Endodermal cell (in vitro differentiated cells): ENCODE results near the gene STX18. TPM values are rescaled to one million over a fixed set of nuclear protein-coding genes. Genes with fewer than 3 reads are reported as not detected.

Source experiments
- DNase-seq: peaks from one replicate; pipeline ENCODE4 v3.0.0-alpha.2; 2017
- H3K27ac ChIP-seq: 2 replicates; pipeline ENCODE4 v1.5.1; 2013; ENCODE audit warnings: mild to moderate bottlenecking, low read depth, low read length, moderate library complexity
- H3K27me3 ChIP-seq: 2 replicates; pipeline ENCODE4 v1.6.1; 2013; ENCODE audit warnings: mild to moderate bottlenecking, low read length, moderate library complexity; ENCODE audit not compliant: insufficient read depth, control insufficient read depth, poor library complexity, severe bottlenecking
- H3K36me3 ChIP-seq: 2 replicates; pipeline ENCODE4 v1.7.0; 2013; ENCODE audit warnings: mild to moderate bottlenecking, low read length, moderate library complexity; ENCODE audit not compliant: control insufficient read depth, insufficient read depth
- H3K4me1 ChIP-seq: one replicate; pipeline ENCODE4 v1.7.0; 2013; ENCODE audit warnings: low read length; ENCODE audit not compliant: control insufficient read depth, insufficient read depth
- H3K4me3 ChIP-seq: 2 replicates; pipeline ENCODE4 v1.5.1; 2013; ENCODE audit warnings: mild to moderate bottlenecking, low read length, moderate library complexity
- H3K9ac ChIP-seq: 2 replicates; pipeline ENCODE4 v1.6.1; 2013; ENCODE audit warnings: mild to moderate bottlenecking, low read length, moderate library complexity; ENCODE audit not compliant: poor library complexity, severe bottlenecking; ENCODE audit errors: extremely low read depth
- H3K9me3 ChIP-seq: 2 replicates; pipeline ENCODE4 v1.6.1; 2013; ENCODE audit warnings: mild to moderate bottlenecking, low read length, moderate library complexity; ENCODE audit not compliant: control insufficient read depth
- H3K27ac Mint-ChIP-seq: 2 replicates; pipeline ENCODE4 v1.8.0; 2020; ENCODE audit warnings: mixed read lengths
- H3K27me3 Mint-ChIP-seq: 2 replicates; pipeline ENCODE4 v1.8.0; 2021; ENCODE audit warnings: mild to moderate bottlenecking, mixed read lengths; ENCODE audit not compliant: insufficient read depth
- H3K36me3 Mint-ChIP-seq: 2 replicates; pipeline ENCODE4 v1.8.0; 2020; ENCODE audit warnings: low read depth, mixed read lengths
- H3K4me1 Mint-ChIP-seq: 2 replicates; pipeline ENCODE4 v1.8.0; 2020; ENCODE audit warnings: mixed read lengths
- H3K4me3 Mint-ChIP-seq: 2 replicates; pipeline ENCODE4 v1.8.0; 2020; ENCODE audit warnings: mild to moderate bottlenecking, moderate library complexity, mixed read lengths
- H3K9me3 Mint-ChIP-seq: 2 replicates; pipeline ENCODE4 v1.8.0; 2020; ENCODE audit warnings: mild to moderate bottlenecking, mixed read lengths
- CTCF ChIP-seq: fragments of 200-600 bp; sonication (generic); conservative IDR thresholded peaks from 2 replicates; pipeline ENCODE4 v1.5.0; 2021; ENCODE audit warnings: antibody characterized with exemption, mild to moderate bottlenecking
- WGBS, 2 experiments: methylation state at CpG; one replicate each; pipeline versions ENCODE4 v1.1.5 to v1.1.7; 2013; ENCODE audit warnings: missing lambda C conversion rate in 2 of 2, mixed read lengths in 1 of 2; ENCODE audit not compliant: insufficient coverage in 1 of 2, insufficient read length in 1 of 2; 5-methylcytosine and 5-hydroxymethylcytosine counted together
- total RNA-seq, 2 donors: library from RNA; stranded (reverse); fragmentation: NEBNext Ultra II Directional in 1 of 2; extraction: Animal tissue kit (Norgen Biotek cat#: 25700) in 1 of 2; gene quantifications; 2 replicates in 1 of 2; 3 replicates in 1 of 2; pipeline ENCODE4 v1.2.1, GENCODE V29; 2021

Gene STX18
- total RNA-seq, 2 donors from 2014 or later = 26.9 to 33.3 TPM

GRCh38 chr4:4432341-4433125 is 109.3 kb downstream of the STX18 start:
- no peak overlapping the region for H3K27ac ChIP-seq
- no peak overlapping the region for H3K9ac ChIP-seq
- peaks cover 2% of the 10 kb centered on the region for H3K36me3 ChIP-seq
- no peaks in the 10 kb centered on the region for H3K4me1 ChIP-seq
- TF ChIP-seq CTCF = no peak
- H3K9me3 ChIP-seq = no peaks in the 10 kb centered on the region
- H3K27me3 ChIP-seq = no peaks in the 10 kb centered on the region
- peaks cover 7% of the 10 kb centered on the region for H3K4me1 Mint-ChIP-seq
- H3K9me3 Mint-ChIP-seq = no peaks in the 10 kb centered on the region
- peaks cover 2% of the 10 kb centered on the region for H3K27me3 Mint-ChIP-seq
- peaks cover 14% of the 10 kb centered on the region for H3K36me3 Mint-ChIP-seq
- 93 to 97% methylated on average over 10 to 11 of the region's 11 CpGs for WGBS, 2 experiments
- H3K27ac Mint-ChIP-seq = no peak overlapping the region
- H3K4me3 Mint-ChIP-seq = no peak overlapping the region
- DNase-seq = peak; percentile 23
- no peak overlapping the region for H3K4me3 ChIP-seq

GRCh38 chr4:4430492-4431195 is 111.2 kb downstream of the STX18 start:
- H3K4me1 Mint-ChIP-seq = peaks cover 21% of the 10 kb centered on the region
- no peaks in the 10 kb centered on the region for H3K9me3 Mint-ChIP-seq
- peak; percentile 89 for DNase-seq
- H3K27me3 Mint-ChIP-seq = peaks cover 6% of the 10 kb centered on the region
- no peak overlapping the region for H3K4me3 Mint-ChIP-seq
- peaks cover 5% of the 10 kb centered on the region for H3K36me3 Mint-ChIP-seq
- TF ChIP-seq CTCF = peak; percentile 87
- Histone ChIP-seq H3K4me1 (peaks cover 5% of the 10 kb centered on the region), H3K9me3 (no peaks in the 10 kb centered on the region), H3K36me3 (no peaks in the 10 kb centered on the region), H3K9ac (no peak overlapping the region), H3K4me3 (no peak overlapping the region), H3K27ac (no peak overlapping the region), H3K27me3 (no peaks in the 10 kb centered on the region)
- H3K27ac Mint-ChIP-seq = no peak overlapping the region
- WGBS, 2 experiments = 43 to 55% methylated on average over 5 to 7 of the region's 7 CpGs

- no peak for TF ChIP-seq CTCF
- Histone ChIP-seq H3K9me3 (no peaks in the 10 kb centered on the region), H3K4me1 (peaks cover 5% of the 10 kb centered on the region), H3K9ac (no peak overlapping the region), H3K27ac (no peak overlapping the region), H3K4me3 (no peak overlapping the region), H3K36me3 (no peaks in the 10 kb centered on the region), H3K27me3 (no peaks in the 10 kb centered on the region)
- H3K4me3 Mint-ChIP-seq = no peak overlapping the region
- DNase-seq = peak; percentile 17
- H3K27me3 Mint-ChIP-seq = peaks cover 6% of the 10 kb centered on the region
- H3K4me1 Mint-ChIP-seq = peaks cover 28% of the 10 kb centered on the region
- WGBS, 2 experiments = 87 to 89% methylated on average over 7 to 10 of the region's 10 CpGs
- peaks cover 2% of the 10 kb centered on the region for H3K36me3 Mint-ChIP-seq
- no peaks in the 10 kb centered on the region for H3K9me3 Mint-ChIP-seq
- H3K27ac Mint-ChIP-seq = no peak overlapping the region
Measured at GRCh38 chr4:4428966-4429875, 112.6 kb downstream of the STX18 start.
